MM.1S (cell line): ENCODE results near the gene GULP1.

Source experiments
- DNase-seq: peaks from one replicate; pipeline ENCODE4 v3.0.0-alpha.2; 2015
- H2AFZ ChIP-seq: fragments of 300-600 bp; sonication (generic); 2 replicates; pipeline ENCODE4 v1.6.0; 2016; ENCODE audit warnings: antibody characterized with exemption, low read length
- H3F3A ChIP-seq: fragments of 300-600 bp; sonication (generic); 2 replicates; pipeline ENCODE4 v1.6.1; 2016; ENCODE audit warnings: mild to moderate bottlenecking, antibody characterized with exemption, low read length, moderate library complexity, mixed read lengths; ENCODE audit not compliant: insufficient read depth
- H3K27ac ChIP-seq: fragments of 300-600 bp; sonication (generic); 2 replicates; pipeline ENCODE4 v1.5.1; 2016; ENCODE audit warnings: mild to moderate bottlenecking, low read length
- H3K27me3 ChIP-seq: fragments of 300-600 bp; sonication (generic); replicated peaks from 2 replicates; pipeline ENCODE4 v1.6.0; 2016; ENCODE audit warnings: low read length; ENCODE audit not compliant: insufficient read depth
- H3K36me3 ChIP-seq: fragments of 300-600 bp; sonication (generic); replicated peaks from 2 replicates; pipeline ENCODE4 v1.6.1; 2016; ENCODE audit warnings: mild to moderate bottlenecking, low read length, mixed read lengths; ENCODE audit not compliant: insufficient read depth
- H3K4me1 ChIP-seq: fragments of 300-600 bp; sonication (generic); 2 replicates; pipeline ENCODE4 v1.6.1; 2016; ENCODE audit warnings: low read length, mixed read lengths
- H3K4me2 ChIP-seq: fragments of 300-600 bp; sonication (generic); 2 replicates; pipeline ENCODE4 v1.6.0; 2016; ENCODE audit warnings: low read depth, low read length
- H3K4me3 ChIP-seq: fragments of 300-600 bp; sonication (generic); 2 replicates; pipeline ENCODE4 v1.5.1; 2016; ENCODE audit warnings: low read length, mixed read lengths
- H3K79me2 ChIP-seq: fragments of 300-600 bp; sonication (generic); 2 replicates; pipeline ENCODE4 v1.6.1; 2016; ENCODE audit warnings: mixed run types, low read length, mixed read lengths
- H3K9ac ChIP-seq: fragments of 300-600 bp; sonication (generic); 2 replicates; pipeline ENCODE4 v1.6.1; 2016; ENCODE audit warnings: low read length, mixed read lengths
- H3K9me2 ChIP-seq: fragments of 300-600 bp; sonication (generic); replicated peaks from 2 replicates; pipeline ENCODE4 v1.6.1; 2016; ENCODE audit warnings: mild to moderate bottlenecking, low read length, mixed read lengths; ENCODE audit not compliant: insufficient read depth
- H3K9me3 ChIP-seq: fragments of 300-600 bp; sonication (generic); replicated peaks from 2 replicates; pipeline ENCODE4 v1.6.1; 2016; ENCODE audit warnings: mild to moderate bottlenecking, low read length, mixed read lengths; ENCODE audit not compliant: insufficient read depth
- H4K20me1 ChIP-seq: fragments of 300-600 bp; sonication (generic); 2 replicates; pipeline ENCODE4 v1.6.1; 2016; ENCODE audit warnings: mild to moderate bottlenecking, low read length, moderate library complexity, mixed read lengths; ENCODE audit not compliant: insufficient read depth
- CTCF ChIP-seq: fragments of 300-600 bp; sonication (generic); IDR thresholded peaks from 2 replicates; pipeline ENCODE4 v1.5.1; 2016; ENCODE audit warnings: antibody characterized with exemption, low read length, mixed read lengths
- EZH2 ChIP-seq: fragments of 300-600 bp; sonication (generic); optimal IDR thresholded peaks from 2 replicates; pipeline ENCODE3; 2017; ENCODE audit warnings: low read depth, mild to moderate bottlenecking, antibody characterized with exemption, low read length, mixed read lengths
- EZH2phosphoT487 ChIP-seq: fragments of 300-600 bp; sonication (generic); IDR thresholded peaks from 2 replicates; pipeline ENCODE4 v1.6.1; 2018; ENCODE audit warnings: antibody characterized with exemption, low read length

Gene GULP1

GRCh38 chr2:188327518-188328213 lies 36.0 kb downstream of the GULP1 start:
- no peak overlapping the region for H3K4me3 ChIP-seq
- H3K9me2 ChIP-seq: no peaks in the 10 kb centered on the region
- no peak overlapping the region for H2AFZ ChIP-seq
- no peaks in the 10 kb centered on the region for H3K36me3 ChIP-seq
- TF ChIP-seq CTCF (no peak), EZH2 (no peak), EZH2phosphoT487 (no peak)
- no peaks in the 10 kb centered on the region for H3K27me3 ChIP-seq
- DNase-seq: no peak
- no peaks in the 10 kb centered on the region for H4K20me1 ChIP-seq
- H3K9me3 ChIP-seq: no peaks in the 10 kb centered on the region
- no peaks in the 10 kb centered on the region for H3K79me2 ChIP-seq
- H3F3A ChIP-seq: no peaks in the 10 kb centered on the region
- H3K9ac ChIP-seq: no peak overlapping the region
- H3K4me1 ChIP-seq: no peaks in the 10 kb centered on the region
- no peak overlapping the region for H3K4me2 ChIP-seq
- H3K27ac ChIP-seq: no peak overlapping the region

DNA sequence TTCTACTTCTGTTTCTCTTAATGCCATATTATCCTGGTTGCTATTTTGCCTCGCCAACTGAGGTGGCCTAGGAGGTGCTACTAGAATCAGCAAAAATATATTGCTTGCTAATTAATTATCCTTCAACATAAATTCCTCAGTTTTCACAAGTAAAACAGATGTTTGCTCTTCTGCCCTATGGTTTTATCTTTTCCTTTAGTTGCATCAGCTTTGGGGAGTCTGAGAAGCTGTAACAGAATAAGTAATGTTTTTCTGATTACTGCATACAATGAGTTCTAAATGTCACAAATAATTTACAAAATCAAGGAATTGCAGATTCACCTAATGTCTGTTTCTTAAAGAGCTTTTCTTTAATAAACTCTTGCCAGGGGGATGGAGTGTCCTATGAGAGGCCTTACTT lies 36.7 kb downstream of the GULP1 start:
- H3K79me2 ChIP-seq: no peaks in the 10 kb centered on the region

GRCh38 chr2:188330316-188331053 lies 38.8 kb downstream of the GULP1 start:
- Histone ChIP-seq H3K9me3 (no peaks in the 10 kb centered on the region), H3K4me3 (no peak overlapping the region), H3K79me2 (no peaks in the 10 kb centered on the region), H2AFZ (no peak overlapping the region), H3K4me1 (no peaks in the 10 kb centered on the region), H3F3A (no peaks in the 10 kb centered on the region), H3K4me2 (no peak overlapping the region), H3K27ac (no peak overlapping the region), H3K9me2 (no peaks in the 10 kb centered on the region), H4K20me1 (no peaks in the 10 kb centered on the region), H3K9ac (no peak overlapping the region), H3K27me3 (no peaks in the 10 kb centered on the region), H3K36me3 (no peaks in the 10 kb centered on the region)
- DNase-seq: no peak
- TF ChIP-seq EZH2: no peak
- no peak for TF ChIP-seq EZH2phosphoT487
- no peak for TF ChIP-seq CTCF

More for the DNA sequence above, 36.7 kb downstream of the GULP1 start:
- Histone ChIP-seq H2AFZ (no peak overlapping the region), H3K27ac (no peak overlapping the region), H3K4me3 (no peak overlapping the region), H3K9me3 (no peaks in the 10 kb centered on the region), H3K4me2 (no peak overlapping the region), H3K9ac (no peak overlapping the region), H3K27me3 (no peaks in the 10 kb centered on the region), H3K36me3 (no peaks in the 10 kb centered on the region), H3F3A (no peaks in the 10 kb centered on the region), H3K9me2 (no peaks in the 10 kb centered on the region), H3K4me1 (no peaks in the 10 kb centered on the region), H4K20me1 (no peaks in the 10 kb centered on the region)
- TF ChIP-seq CTCF: no peak
- no peak for TF ChIP-seq EZH2
- no peak for TF ChIP-seq EZH2phosphoT487
- no peak for DNase-seq
